ENCODE measurements around the gene DNASE2B. TPM values are rescaled to one million over a fixed set of nuclear protein-coding genes. Genes with fewer than 3 reads are reported as not detected.

The DNASE2B gene, protein sequence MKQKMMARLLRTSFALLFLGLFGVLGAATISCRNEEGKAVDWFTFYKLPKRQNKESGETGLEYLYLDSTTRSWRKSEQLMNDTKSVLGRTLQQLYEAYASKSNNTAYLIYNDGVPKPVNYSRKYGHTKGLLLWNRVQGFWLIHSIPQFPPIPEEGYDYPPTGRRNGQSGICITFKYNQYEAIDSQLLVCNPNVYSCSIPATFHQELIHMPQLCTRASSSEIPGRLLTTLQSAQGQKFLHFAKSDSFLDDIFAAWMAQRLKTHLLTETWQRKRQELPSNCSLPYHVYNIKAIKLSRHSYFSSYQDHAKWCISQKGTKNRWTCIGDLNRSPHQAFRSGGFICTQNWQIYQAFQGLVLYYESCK
- under 1 TPM in 6 of 12 donors, not detected in 6; 0.14 to 0.27 (median 0.18) TPM for polyA plus RNA-seq (ENCODE audit: insufficient read length in 12 of 12)
- long read RNA-seq, donor 1: 0 reads
- long read RNA-seq, donor 2: 0 reads
- long read RNA-seq, donor 3: 0 reads
- long read RNA-seq, donor 4: 0 reads
- long read RNA-seq, donor 5: 0 reads
- long read RNA-seq, donor 6: 0 reads
- long read RNA-seq, donor 7: 0 reads
- long read RNA-seq, donor 8: 0 reads
- long read RNA-seq, donor 9: 0 reads
- long read RNA-seq, donor 10: 0 reads
- long read RNA-seq, donor 11: 0 reads

DNA sequence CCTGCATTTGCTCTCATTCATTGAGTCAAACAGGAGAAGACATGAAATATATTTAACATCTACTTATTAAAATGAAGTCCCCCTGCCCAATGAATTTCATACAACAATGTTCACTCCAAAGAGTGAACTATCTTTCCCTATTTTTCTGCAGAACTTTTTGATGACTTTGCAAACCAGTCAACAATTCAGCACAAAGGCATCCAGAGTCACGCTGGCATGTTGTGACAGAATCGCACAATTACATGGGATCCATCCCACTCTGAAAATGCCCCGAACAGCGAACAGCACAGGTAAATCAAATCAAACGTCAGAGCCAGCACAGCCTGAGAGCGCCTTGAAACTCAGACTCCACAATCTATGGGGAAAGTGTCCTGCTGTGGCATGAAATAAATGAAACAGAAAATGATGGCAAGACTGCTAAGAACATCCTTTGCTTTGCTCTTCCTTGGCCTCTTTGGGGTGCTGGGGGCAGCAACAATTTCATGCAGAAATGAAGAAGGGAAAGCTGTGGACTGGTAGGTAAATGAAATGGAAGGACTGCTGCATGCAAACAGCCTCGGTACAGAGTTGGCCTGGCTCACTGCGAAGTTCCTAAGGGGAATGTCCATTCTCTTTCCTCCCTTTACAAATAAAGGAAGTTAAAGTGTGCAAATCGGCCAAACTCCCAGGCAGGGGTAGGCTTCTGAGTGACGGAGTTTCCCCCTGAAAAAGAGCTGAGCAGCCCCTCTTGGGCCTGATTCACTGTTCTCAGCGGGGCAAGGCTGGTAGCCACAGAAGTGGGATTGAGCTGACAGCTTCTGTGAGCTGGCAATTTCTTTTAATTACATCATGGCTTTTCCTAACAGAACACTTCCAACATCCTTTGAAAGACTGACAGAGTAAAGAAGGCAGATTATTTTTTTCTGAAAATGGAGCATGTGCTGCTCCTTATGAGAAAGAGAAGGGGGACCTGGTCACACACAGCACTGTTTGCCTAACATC lies at the start of gene DNASE2B:
Gene DNASE2B (plus strand): TSS at position 310 of the 981 bp plus-strand sequence. CDS start 81 bp downstream, at position 391.
- peak; percentile 25 for DNase-seq

DNA sequence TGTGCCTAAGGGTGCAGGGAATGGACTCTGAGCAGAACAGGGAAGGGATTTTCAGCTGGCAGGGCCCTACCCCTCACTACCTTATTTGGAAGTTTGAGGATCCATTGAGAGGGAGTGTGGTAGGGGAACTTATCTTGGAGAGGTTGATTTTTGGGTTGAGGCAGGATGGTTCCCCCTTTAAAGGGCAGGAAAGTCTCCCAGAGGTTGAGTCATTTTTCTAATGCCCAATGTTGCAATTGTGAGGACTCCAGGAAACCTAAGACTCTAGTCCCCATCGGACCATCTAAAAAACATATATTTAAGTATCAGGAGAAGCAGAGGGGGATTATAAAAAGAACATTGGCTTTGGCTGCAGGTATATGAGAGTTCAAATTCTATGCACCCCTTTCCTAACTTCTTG lies 49.5 kb upstream of the DNASE2B start:
- no peak for DNase-seq

- no peak for DNase-seq
These were observed 48.2 kb upstream of the DNASE2B start for GRCh38 chr1:84350104-84350503.

DNA sequence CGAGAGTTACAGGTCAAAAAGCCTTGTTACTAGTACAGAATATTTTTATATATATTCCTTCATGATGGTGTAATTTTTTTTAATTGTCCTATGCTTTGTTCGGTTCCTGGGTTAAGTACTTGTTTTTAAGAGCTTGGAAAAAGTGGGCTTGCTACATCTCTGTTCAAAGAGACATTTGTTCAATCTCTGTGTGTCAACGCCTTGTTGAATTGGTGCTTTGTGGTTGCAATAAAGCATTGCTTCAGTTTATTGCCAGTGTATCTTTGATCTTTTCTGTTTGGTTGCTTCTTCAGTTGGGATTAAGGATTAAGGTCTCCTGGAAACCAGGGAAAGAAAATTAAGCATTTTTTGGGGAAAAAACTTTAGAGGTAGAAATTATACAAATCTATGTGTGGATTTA lies 47.7 kb upstream of the DNASE2B start:
- DNase-seq: no peak

- peak; percentile 28 for DNase-seq
These were observed 45.8 kb upstream of the DNASE2B start for GRCh38 chr1:84352298-84353106.

GRCh38 chr1:84353695-84354094 lies 44.6 kb upstream of the DNASE2B start:
- peak; percentile 28 for DNase-seq

GRCh38 chr1:84355556-84355955 lies 42.7 kb upstream of the DNASE2B start:
- no peak for DNase-seq

GRCh38 chr1:84356881-84357280 lies 41.4 kb upstream of the DNASE2B start:
- no peak for DNase-seq

DNA sequence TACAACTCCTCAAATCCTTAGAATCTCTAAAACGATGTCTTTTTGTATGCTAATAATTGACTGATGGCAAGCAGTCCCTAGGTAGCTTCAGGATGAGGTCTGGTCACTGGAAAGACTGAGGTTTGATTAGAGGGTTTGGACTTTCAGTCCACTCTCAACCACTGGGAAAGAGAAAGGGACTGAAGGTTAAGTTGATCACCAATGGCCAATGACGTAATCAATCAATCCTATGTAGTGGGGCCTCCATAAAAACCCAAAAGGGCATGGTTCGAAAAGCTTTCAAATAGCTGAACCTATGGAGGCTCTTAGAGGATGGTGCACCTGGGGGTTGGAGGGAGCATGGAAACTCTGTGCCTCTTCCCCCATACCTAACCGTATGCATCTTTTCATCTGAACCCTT lies 39.6 kb upstream of the DNASE2B start:
- DNase-seq: no peak

DNA sequence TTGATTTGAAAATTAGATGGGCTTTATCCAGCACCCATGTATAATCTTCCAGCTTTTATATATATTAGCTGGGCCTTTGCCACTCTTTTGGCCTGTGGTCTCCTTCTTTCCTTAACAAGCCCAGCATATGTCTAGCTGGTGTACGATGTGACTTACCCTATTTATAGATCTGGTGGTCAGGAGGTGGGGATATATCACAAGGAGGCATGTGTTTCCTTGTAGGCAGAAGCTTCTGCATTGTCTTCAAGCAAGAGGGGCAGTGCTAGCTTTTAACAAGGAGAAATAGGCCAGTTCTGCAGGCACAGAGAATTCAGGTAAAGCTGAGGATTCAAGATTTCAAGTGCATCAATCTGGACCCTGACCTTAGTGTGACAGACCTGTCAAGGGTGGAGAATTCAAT lies 38.0 kb upstream of the DNASE2B start:
- DNase-seq: no peak

DNA sequence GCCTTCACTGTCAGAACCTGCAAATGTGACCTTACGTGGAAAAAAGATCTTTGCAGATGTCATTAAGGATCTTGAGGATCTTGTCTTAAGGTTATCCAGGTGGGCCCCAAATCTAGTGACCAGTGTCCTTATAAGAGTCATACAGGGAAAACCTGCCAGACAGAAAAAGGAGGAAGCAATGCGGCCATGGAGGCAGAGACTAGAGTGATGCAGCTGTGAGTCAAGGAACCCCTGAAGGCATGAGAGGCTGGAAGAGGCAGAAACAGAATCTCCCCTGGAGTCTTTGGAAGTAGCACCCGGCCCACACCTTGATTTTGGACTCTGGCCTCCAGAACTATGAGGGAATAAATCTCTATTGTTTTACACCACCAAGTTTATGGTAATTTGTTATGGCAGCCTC lies 36.5 kb upstream of the DNASE2B start:
- no peak for DNase-seq

- no peak for DNase-seq
These were observed 35.3 kb upstream of the DNASE2B start for GRCh38 chr1:84363019-84363418.

DNA sequence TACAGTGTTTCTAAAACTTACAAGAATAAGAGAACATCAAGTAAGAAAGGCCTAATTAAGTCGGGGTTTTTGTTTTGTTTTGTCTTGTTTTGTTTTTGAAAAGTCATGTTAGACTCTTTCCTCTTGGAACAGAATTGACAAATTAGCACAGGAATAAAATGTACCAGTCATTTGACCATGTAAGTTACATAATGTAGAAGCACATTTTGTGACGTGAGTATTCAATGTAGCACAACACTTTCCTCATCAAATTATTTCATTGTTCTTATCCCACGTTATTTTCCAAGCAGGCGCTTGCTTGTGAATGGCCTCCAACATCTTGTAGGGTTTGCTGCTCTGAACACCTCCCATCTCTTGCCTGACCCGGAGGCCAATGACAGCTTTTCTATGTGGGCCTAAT lies 34.7 kb upstream of the DNASE2B start:
- no peak for DNase-seq

GRCh38 chr1:84365225-84366221 lies 32.8 kb upstream of the DNASE2B start:
- no peak for DNase-seq

DNA sequence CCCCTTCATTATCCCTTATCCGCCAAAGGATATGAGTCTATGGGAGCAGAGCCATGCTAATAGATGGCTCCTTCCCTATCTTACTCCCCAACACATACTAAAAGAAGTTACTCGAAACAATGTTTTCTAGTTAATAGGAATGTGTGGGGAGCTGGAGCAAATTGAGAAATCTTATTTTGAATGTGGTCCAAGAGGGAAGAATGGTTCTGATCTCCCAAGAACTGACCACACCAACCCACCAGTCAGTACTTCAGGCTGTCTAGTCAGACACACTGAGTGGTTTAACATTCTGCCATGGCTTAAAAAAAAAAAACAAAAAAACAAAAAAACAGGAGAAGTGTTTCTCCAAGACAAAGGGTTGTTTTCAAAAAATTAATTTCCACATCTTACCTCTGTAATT lies 31.5 kb upstream of the DNASE2B start:
- DNase-seq: no peak

DNA sequence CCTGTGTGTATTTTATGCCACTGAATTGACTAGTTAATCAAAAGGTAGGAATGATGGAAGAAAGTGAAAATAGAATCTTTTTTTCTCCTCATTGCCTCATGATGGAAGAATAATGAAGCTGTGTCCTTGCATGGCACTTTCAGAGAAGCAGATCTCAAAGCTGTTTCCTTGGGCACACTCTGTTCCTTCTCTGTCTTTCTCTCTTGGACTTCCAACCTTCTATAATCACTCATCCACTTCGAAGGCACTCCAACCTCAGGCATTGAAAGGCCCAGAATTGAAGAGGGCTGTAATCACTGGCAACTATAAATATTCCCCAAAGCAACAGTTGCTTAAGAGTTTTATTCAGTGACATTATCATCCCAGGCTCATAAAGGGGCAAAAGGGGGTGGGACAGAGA lies 31.1 kb upstream of the DNASE2B start:
- no peak for DNase-seq

DNA sequence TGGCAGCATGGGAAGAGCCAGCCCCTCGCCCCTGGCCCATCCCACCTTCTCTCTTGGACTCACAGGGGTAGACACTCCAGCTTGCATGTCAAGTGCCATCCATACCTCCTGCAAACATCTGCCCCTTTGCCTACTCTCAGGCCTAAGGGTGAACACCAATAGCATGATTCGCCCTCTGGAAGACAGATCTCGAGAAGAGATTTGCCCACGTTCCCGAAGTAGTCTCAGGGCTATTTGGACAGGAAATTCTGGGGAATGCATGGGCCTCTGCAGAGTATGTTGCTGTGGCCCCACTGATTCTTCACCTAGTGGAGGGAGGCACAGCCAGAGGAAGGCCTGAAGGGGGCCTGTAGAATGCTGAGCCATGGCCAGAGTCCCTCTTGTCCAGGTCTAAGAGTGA lies 29.8 kb upstream of the DNASE2B start:
- DNase-seq: no peak

- DNase-seq: no peak
These were observed 28.0 kb upstream of the DNASE2B start for GRCh38 chr1:84370266-84370665.

DNA sequence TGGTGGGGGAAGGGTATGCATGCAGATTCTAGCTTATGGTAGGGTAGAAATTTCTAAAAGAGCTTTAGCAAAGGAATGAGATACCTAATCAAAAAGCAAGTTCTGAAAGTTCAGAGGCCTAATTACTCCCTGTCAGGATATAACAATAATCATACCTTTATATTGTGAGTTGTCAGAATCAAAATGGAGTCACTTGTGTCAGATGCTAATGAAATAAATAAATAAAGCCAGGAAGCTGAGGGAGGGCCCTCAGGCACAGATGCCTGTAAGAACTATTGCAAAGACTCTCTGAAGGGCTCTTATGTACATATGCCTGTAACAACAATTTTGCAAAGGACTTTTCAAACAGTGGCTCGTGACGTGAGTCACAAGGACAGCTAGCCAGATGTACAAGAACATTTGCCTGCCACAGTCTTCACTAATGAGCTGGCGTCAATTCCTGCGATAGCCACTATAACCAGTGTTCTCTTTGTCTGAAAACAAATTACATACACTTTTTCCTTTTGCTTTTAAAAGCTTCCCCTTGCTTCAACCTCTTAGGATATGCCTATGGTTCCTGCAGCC lies 27.4 kb upstream of the DNASE2B start:
- no peak for DNase-seq

All from muscle of arm (tissue), 14 donors.